Fibroblast of pulmonary artery (primary cell): ENCODE measurements around the gene IL19.
"Not testable (repeated sequence)": the region's sequence is repeated elsewhere in the genome, so short reads cannot be mapped to it uniquely, and the experiment has no call there.

ENCODE experiments used
- DNase-seq: peaks from one replicate; pipeline ENCODE4 v3.0.0-alpha.2; 2010; ENCODE audit warnings: low read depth
- H3K4me3 ChIP-seq: replicated peaks from 2 replicates; pipeline ENCODE4 v1.5.1; 2011; ENCODE audit warnings: low read depth, mild to moderate bottlenecking, control low read depth, low read length, moderate library complexity
- TF ChIP-seq, protein P1 (sequence below): IDR thresholded peaks from 2 replicates; pipeline ENCODE4 v1.5.1; 2011; ENCODE audit warnings: mild to moderate bottlenecking, control low read depth, low read length, inconsistent platforms; ENCODE audit errors: missing control alignments

The IL19 gene

DNA sequence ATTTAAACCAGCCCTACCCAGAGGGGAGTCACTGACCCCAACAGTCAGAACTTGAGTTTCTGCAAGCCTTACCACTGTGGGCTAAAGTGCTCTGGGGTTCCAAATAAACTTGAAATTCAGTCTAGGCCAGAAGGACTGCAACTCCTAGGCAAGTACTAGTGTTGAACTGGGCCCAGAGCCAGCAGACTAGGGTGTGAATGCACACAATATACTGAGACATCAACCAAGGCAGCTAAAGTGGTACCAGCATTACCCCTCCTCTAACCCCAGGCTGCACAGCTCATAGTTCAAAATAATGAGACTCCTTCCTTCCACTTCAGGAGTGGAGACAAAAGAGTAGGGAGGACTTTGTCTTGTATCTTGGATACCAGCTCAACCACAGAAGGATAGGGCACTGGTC is 75.9 kb downstream of the IL19 start:
- DNase-seq: no peak
- H3K4me3 ChIP-seq: no peak overlapping the region
- TF ChIP-seq, protein P1, sequence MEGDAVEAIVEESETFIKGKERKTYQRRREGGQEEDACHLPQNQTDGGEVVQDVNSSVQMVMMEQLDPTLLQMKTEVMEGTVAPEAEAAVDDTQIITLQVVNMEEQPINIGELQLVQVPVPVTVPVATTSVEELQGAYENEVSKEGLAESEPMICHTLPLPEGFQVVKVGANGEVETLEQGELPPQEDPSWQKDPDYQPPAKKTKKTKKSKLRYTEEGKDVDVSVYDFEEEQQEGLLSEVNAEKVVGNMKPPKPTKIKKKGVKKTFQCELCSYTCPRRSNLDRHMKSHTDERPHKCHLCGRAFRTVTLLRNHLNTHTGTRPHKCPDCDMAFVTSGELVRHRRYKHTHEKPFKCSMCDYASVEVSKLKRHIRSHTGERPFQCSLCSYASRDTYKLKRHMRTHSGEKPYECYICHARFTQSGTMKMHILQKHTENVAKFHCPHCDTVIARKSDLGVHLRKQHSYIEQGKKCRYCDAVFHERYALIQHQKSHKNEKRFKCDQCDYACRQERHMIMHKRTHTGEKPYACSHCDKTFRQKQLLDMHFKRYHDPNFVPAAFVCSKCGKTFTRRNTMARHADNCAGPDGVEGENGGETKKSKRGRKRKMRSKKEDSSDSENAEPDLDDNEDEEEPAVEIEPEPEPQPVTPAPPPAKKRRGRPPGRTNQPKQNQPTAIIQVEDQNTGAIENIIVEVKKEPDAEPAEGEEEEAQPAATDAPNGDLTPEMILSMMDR: no peak

DNA sequence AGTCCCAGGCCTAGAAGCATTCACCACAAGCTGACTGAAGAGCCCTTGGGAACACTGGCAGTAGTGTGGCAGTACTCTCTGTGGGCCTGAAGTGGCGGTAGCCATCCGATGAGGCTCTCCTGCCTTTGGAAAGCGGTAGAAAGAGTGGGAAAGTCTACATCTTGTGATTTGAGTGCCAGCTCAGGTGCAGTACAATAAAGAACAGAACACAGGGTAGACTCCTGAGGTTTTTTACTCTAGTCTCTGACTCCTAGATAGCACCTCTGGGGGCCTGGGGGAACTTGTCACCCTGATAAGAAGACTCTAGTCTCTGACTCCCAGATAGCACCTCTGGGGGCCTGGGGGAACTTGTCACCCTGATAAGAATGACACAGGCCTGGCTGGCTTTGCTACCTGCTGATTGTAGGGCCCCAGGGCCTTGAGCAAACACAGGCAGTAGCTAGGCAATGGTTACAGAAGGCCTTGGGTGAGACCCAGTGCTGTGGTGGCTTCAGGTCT is 76.8 kb downstream of the IL19 start:
- DNase-seq: no peak
- TF ChIP-seq, protein P1: no peak
- H3K4me3 ChIP-seq: no peak overlapping the region

DNA sequence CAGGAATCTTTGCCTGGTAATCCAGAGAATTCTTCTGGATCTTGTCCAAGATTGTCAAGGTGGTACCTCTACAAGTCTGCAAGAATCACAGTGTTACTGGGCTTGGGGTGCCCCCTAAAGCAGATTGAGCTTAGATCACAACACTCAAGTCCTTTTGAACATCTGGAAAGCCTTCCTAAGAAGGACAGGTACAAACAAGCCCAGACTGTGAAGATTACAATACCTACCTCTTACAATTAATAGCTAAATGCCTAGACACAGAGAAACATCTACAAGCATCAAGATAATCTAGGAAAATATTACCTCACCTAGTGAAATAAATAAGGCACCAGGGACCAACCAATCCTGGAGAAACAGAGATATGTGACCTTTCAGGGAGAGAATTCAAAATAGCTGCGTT is 77.4 kb downstream of the IL19 start:
- no peak overlapping the region for H3K4me3 ChIP-seq
- DNase-seq: no peak
- TF ChIP-seq, protein P1: no peak

DNA sequence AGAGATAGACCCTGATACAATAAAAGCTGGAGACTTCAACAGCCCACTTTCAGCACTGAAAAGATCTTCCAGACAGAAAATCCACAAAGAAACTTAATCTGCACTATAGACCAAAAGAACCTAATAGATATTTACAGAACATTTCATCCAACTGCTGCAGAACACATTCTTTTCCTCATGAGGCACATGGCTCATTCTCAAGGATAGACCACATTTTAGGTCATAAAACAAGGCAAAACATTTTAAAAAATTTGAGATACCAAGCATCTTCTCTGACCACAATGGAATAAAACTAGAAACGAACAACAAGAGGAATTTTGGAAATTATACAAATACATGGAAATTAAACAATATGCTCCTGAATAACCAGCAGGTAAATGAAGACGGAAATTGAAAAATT is 79.8 kb downstream of the IL19 start:
- DNase-seq: no peak
- TF ChIP-seq, protein P1: no peak
- H3K4me3 ChIP-seq: no peak overlapping the region

DNA sequence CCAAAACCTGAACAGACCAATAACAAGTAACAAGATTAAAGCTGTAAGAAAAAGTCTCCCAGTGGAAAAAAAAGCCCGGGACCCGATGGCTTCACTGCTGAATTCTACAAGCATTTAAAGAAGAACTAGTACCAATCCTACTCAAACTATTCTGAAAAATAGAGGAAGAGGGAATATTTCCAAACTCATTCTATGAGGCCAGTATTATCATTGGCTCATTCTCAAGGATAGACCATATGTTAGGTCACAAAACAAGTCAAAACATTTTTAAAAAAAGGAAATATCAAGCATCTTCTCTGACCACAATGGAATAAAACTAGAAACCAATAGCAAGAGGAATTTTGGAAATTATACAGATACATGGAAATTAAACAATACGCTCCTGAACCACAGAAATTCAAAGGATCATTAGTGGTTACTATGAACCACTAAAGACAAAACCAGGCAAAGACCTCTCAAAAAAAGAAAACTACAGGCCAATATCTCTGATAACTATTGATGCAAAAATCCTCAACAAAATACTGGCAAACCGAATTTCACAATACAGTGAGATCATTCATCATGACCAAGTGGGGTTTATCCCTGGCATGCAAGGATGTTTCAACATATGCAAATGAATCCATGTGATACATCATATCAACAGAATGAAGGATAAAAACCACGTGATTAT is 80.9 kb downstream of the IL19 start:
- DNase-seq: peak; percentile 86
- no peak overlapping the region for H3K4me3 ChIP-seq
- TF ChIP-seq, protein P1: no peak

DNA sequence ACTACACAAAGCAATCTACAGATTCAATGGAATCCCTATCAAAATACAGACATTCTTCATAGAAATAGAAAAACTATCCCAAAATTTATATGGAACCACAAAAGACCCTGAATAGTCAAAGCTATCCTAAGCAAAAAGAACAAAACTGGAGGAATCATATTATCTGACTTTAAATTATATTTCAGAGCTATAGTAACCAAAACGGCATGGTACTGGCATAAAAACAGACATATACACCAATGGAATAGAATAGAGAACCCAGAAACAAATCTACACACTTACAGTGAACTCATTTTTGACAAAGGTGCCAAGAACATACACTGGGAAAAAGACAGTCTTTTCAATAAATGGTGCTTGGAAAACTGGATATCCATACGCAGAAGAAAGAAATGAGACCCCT is 82.1 kb downstream of the IL19 start:
- DNase-seq, H3K4me3 ChIP-seq: not testable (repeated sequence)

DNA sequence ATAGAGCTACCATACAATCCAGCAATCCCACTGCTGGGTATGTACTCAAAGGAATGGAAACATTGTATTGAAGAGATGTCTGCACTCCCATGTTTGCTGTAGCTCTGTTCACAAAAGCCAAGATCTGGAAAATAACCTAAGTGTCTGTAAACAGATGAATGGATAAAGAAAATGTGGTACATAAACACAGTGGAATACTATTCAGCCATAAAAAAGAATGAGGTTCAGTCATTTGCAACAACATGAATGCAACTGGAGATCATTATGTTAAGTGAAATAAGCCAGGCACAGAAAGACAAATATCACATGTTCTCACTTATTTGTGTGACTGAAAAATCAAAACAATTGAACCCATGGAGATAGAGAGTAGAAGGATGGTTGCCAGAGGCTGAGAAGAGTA is 83.1 kb downstream of the IL19 start:
- not testable (repeated sequence) for DNase-seq, H3K4me3 ChIP-seq

DNA sequence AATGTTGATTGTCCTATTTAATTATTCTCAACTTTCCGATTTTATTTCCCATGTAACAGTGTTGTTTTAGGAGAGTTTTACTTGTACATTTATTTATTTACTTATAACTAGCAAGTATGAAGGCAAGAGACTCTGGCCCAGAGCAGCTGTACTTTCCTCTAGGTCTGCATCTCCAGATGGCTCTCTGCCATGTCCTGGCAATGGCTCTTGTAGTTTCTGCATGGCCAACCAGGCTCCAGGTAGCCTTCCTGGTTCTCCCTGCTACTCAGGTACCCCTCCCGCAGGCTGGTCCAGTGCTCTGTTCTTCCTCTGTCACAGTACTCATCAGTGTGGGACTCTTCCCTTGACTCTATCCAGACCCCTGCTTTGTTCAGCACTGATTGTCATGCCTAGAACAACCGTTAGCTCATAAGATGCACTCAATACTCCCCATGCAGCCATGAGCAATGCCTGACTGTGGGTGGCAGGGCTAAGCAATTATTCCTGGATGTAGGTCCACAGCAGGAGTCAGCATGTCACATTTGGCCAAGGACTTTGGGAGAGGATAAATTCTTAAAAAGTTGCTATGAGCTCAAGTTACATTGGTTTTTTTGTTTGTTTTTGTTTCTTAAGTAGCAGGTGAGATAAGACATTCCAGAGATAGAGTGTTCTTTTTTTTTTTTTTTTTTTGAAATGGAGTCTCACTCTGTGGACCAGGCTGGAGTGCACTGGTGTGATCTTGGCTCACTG is 84.0 kb downstream of the IL19 start:
- DNase-seq: no peak
- TF ChIP-seq, protein P1: no peak

More for the DNA sequence above, 84.0 kb downstream of the IL19 start:
- no peak overlapping the region for H3K4me3 ChIP-seq
